ENCODE data around the gene PTGES. TPM values are rescaled to one million over a fixed set of nuclear protein-coding genes. Genes with fewer than 3 reads are reported as not detected.

PTGES gene
- total and polyA plus RNA-seq, 10 of the 15 experiments (the other 5 are each of a cell fraction or from before 2014, with no cell fraction given): 0.57 TPM; not detected in 9

DNA sequence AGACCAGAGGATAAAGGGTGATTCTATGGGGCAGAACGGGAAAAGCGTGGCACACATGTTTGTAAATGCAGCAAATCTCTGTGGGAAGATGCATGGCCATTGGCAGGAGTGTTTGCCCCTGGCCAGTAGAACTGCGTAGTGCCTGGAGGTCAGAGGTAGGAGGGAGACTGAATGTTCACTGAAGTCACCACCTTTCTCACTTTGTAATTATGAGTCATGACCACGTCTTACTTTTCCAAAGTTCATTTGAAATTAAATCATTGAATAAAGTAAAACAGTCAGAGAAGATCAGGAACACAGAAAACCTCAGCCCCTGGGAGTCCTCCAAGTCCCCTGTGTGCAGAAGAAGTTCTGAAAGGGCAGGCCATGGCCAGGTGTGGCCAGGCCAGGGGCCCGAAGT is 4.6 kb downstream of the PTGES start:
- no peaks in the 10 kb centered on the region for H3K79me2 ChIP-seq (ENCODE audit: control insufficient read depth, insufficient read depth, low read length)
- no TSS peak for BruUV-seq (replicated peaks)
- H3K4me3 ChIP-seq: no peak overlapping the region
- ChIA-PET POLR2A (no interaction called here), CTCF (interaction anchor here (1.3 kb wide), 1 partner anchor 42 kb away, joined by 3 read pairs; no protein-coding TSS in a partner anchor), SMC1A (ENCODE audit: uncharacterized antibody, unreplicated experiment) (no interaction called here), RAD21 (ENCODE audit: unreplicated experiment) (no interaction called here)
- WGBS (ENCODE audit: insufficient coverage, insufficient replicate concordance, low lambda C conversion rate, missing lambda C conversion rate): 43% methylated on average over 5 of the region's 5 CpGs
- H3K36me3 ChIP-seq (ENCODE audit: control insufficient read depth in 2 of 2, insufficient read depth in 2 of 2, low read length in 1 of 2): no peaks in the 10 kb centered on the region
- H3K27me3 ChIP-seq (replicated peaks in 1 of 2; ENCODE audit: control insufficient read depth in 2 of 2, insufficient read depth in 2 of 2, low read length in 1 of 2): no peaks in the 10 kb centered on the region; a peak in 2 of 4 replicates
- no peak overlapping the region for H3K4me2 ChIP-seq (ENCODE audit: control insufficient read depth, insufficient read depth)
- FAIRE-seq (no peak), ATAC-seq (no peak), DNase-seq (ENCODE audit: low read depth, low spot score) (no peak)
- H4K20me1 ChIP-seq (ENCODE audit: control insufficient read depth, insufficient read depth): no peaks in the 10 kb centered on the region; the same call in 1 of the 2 replicates
- no peaks in the 10 kb centered on the region; the same call in 2 of the 3 replicates for H3K9me3 ChIP-seq (replicated peaks; ENCODE audit: control insufficient read depth, insufficient read depth, low read length)
- no peak for TF ChIP-seq ETV6 (conservative IDR thresholded peaks at IDR 0.05 in 1 of 2, IDR thresholded peaks at IDR 0.05 in 1 of 2; ENCODE audit: borderline replicate concordance in 1 of 2, low read depth in 1 of 2)
- TF ChIP-seq, protein P1, sequence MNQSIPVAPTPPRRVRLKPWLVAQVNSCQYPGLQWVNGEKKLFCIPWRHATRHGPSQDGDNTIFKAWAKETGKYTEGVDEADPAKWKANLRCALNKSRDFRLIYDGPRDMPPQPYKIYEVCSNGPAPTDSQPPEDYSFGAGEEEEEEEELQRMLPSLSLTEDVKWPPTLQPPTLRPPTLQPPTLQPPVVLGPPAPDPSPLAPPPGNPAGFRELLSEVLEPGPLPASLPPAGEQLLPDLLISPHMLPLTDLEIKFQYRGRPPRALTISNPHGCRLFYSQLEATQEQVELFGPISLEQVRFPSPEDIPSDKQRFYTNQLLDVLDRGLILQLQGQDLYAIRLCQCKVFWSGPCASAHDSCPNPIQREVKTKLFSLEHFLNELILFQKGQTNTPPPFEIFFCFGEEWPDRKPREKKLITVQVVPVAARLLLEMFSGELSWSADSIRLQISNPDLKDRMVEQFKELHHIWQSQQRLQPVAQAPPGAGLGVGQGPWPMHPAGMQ (IDR thresholded peaks at IDR 0.05; ENCODE audit: borderline replicate concordance): no peak
- TF ChIP-seq CBFB (IDR thresholded peaks at IDR 0.05; ENCODE audit: low read depth): no peak
- no peak for TF ChIP-seq CHD1 (IDR thresholded peaks at IDR 0.05; ENCODE audit: low read depth, low read length)
- H3K4me1 ChIP-seq (ENCODE audit: control insufficient read depth, insufficient read depth, low read length): no peaks in the 10 kb centered on the region
- intact Hi-C loops (cut with micrococcal nuclease; ENCODE audit: unreplicated experiment): no loop called here
- no peak overlapping the region for H2AFZ ChIP-seq (ENCODE audit: control insufficient read depth, low read depth, low read length)
- no peak overlapping the region for H3K9ac ChIP-seq (ENCODE audit: control insufficient read depth, insufficient read depth, low read length)
- in situ Hi-C loops (cut with MboI): no loop called here
- no peak overlapping the region for H3K27ac ChIP-seq (ENCODE audit: control insufficient read depth, insufficient read depth)

DNA sequence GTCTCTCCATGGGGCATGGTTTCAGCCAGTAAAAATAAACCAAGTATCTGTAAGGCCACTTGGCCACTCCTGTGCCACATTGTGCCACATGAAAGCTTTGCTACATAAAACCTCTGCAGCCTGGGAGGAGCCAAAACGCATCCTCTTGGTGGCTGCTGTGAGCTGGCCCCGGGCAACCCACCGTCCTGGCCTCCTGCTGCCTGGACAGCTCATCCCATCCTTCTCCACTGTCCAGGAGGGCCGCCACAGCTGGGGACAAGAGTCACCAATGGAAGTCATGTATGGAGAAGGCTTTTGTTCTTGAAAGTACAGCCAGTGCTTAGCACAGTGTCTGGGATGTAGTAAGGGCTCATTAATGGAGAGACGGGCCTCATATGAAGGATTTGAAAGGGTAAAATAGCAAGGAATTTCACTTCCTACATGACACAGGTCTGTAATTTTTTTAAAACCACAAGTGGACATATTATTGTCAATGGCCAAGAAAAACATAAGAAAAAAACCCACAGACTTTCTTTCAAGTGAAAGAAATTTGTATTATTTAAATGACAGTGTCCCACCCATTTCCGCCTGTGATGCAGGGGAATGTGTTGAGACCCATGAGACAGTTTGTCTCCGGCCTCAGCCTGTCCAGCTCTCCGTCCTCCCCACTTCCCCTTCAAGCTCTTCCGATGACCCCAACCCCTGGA is 6.6 kb downstream of the PTGES start:
- ChIA-PET SMC1A (ENCODE audit: uncharacterized antibody, unreplicated experiment) (interaction anchor here (1.1 kb wide), 1 partner anchor 39 kb away, joined by 3 read pairs; no protein-coding TSS in a partner anchor), RAD21 (ENCODE audit: unreplicated experiment) (no interaction called here), CTCF (interaction anchor here (1.1 to 1.4 kb wide), 2 partner anchors 9 to 44 kb away, joined by 4 to 5 read pairs; no protein-coding TSS in a partner anchor), POLR2A (no interaction called here)
- H3K4me3 ChIP-seq: no peak overlapping the region
- no peaks in the 10 kb centered on the region for H3K79me2 ChIP-seq (ENCODE audit: control insufficient read depth, insufficient read depth, low read length)
- no peak overlapping the region for H3K4me2 ChIP-seq (ENCODE audit: control insufficient read depth, insufficient read depth)
- FAIRE-seq (no peak), ATAC-seq (no peak), DNase-seq (ENCODE audit: low read depth, low spot score) (no peak)
- H3K9ac ChIP-seq (ENCODE audit: control insufficient read depth, insufficient read depth, low read length): no peak overlapping the region
- H2AFZ ChIP-seq (ENCODE audit: control insufficient read depth, low read depth, low read length): no peak overlapping the region
- no TSS peak for BruUV-seq (replicated peaks)
- TF ChIP-seq, protein P2, sequence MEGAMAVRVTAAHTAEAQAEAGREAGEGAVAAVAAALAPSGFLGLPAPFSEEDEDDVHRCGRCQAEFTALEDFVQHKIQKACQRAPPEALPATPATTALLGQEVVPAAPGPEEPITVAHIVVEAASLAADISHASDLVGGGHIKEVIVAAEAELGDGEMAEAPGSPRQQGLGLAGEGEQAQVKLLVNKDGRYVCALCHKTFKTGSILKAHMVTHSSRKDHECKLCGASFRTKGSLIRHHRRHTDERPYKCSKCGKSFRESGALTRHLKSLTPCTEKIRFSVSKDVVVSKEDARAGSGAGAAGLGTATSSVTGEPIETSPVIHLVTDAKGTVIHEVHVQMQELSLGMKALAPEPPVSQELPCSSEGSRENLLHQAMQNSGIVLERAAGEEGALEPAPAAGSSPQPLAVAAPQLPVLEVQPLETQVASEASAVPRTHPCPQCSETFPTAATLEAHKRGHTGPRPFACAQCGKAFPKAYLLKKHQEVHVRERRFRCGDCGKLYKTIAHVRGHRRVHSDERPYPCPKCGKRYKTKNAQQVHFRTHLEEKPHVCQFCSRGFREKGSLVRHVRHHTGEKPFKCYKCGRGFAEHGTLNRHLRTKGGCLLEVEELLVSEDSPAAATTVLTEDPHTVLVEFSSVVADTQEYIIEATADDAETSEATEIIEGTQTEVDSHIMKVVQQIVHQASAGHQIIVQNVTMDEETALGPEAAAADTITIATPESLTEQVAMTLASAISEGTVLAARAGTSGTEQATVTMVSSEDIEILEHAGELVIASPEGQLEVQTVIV (IDR thresholded peaks at IDR 0.05; ENCODE audit: borderline replicate concordance, partially characterized antibody): no peak
- no peaks in the 10 kb centered on the region for H3K36me3 ChIP-seq (ENCODE audit: control insufficient read depth in 2 of 2, insufficient read depth in 2 of 2, low read length in 1 of 2)
- no peak overlapping the region for H3K27ac ChIP-seq (ENCODE audit: control insufficient read depth, insufficient read depth)
- H3K27me3 ChIP-seq (replicated peaks in 1 of 2; ENCODE audit: control insufficient read depth in 2 of 2, insufficient read depth in 2 of 2, low read length in 1 of 2): no peaks in the 10 kb centered on the region
- in situ Hi-C loops (cut with MboI) (no loop called here), intact Hi-C loops (cut with micrococcal nuclease; ENCODE audit: unreplicated experiment) (no loop called here)
- no peaks in the 10 kb centered on the region; the same call in 1 of the 2 replicates for H4K20me1 ChIP-seq (ENCODE audit: control insufficient read depth, insufficient read depth)
- 23% methylated on average over 9 of the region's 9 CpGs for WGBS (ENCODE audit: insufficient coverage, insufficient replicate concordance, low lambda C conversion rate, missing lambda C conversion rate)
- H3K9me3 ChIP-seq (replicated peaks; ENCODE audit: control insufficient read depth, insufficient read depth, low read length): no peaks in the 10 kb centered on the region; the same call in 2 of the 3 replicates
- no peaks in the 10 kb centered on the region for H3K4me1 ChIP-seq (ENCODE audit: control insufficient read depth, insufficient read depth, low read length)

Data from GM12878 (cell line).